Loucy (cell line): ENCODE measurements around the gene TTC12.

Experiments
- CTCF ChIP-seq: fragments of 200-600 bp; sonication (generic); conservative IDR thresholded peaks from 2 replicates; pipeline ENCODE4 v1.5.1; 2014; ENCODE audit warnings: mild to moderate bottlenecking, antibody characterized with exemption, low read length
- EZH2phosphoT487 ChIP-seq: fragments of 200-600 bp; IDR thresholded peaks from 2 replicates; pipeline ENCODE4 v1.6.1; 2018; ENCODE audit warnings: antibody characterized with exemption, mild to moderate bottlenecking, moderate library complexity, borderline replicate concordance

- TF ChIP-seq CTCF (no peak), EZH2phosphoT487 (no peak)
These were observed 31.4 kb upstream of the TTC12 start for GRCh38 chr11:113282898-113283437.
